Colon (tissue), 2 donors: Measurements from ENCODE around the gene ZFR.
"Not testable (repeated sequence)": the region's sequence is repeated elsewhere in the genome, so short reads cannot be mapped to it uniquely, and the experiment has no call there.

Experiments
- FAIRE-seq: peaks from 2 replicates; lab custom pipeline; 2012; peaks lifted over from hg19 to GRCh38; lab: Jason Lieb, UNC
- donor health status: control.
- donor health status: control.

Gene ZFR

GRCh38 chr5:32444431-32445286 lies at the start of gene ZFR:
Gene ZFR (minus strand): TSS chr5:32444740. CDS start chr5:32444658, 82 bp downstream.
- no peak for FAIRE-seq

GRCh38 chr5:32490972-32491557 lies 46.5 kb upstream of the ZFR start:
- no peak for FAIRE-seq

GRCh38 chr5:32489791-32490562 lies 45.4 kb upstream of the ZFR start:
- FAIRE-seq = no peak

GRCh38 chr5:32487424-32487823 lies 42.9 kb upstream of the ZFR start:
- no peak for FAIRE-seq

- FAIRE-seq = no peak
These were observed 42.5 kb upstream of the ZFR start for GRCh38 chr5:32487008-32487407.

GRCh38 chr5:32482193-32482592 lies 37.7 kb upstream of the ZFR start:
- FAIRE-seq = no peak

- no peak for FAIRE-seq
These were observed 34.6 kb upstream of the ZFR start for GRCh38 chr5:32479096-32479495.

GRCh38 chr5:32476891-32477290 lies 32.4 kb upstream of the ZFR start:
- FAIRE-seq = no peak

GRCh38 chr5:32475334-32476097 lies 31.0 kb upstream of the ZFR start:
- FAIRE-seq = no peak

GRCh38 chr5:32474209-32474854 lies 29.8 kb upstream of the ZFR start:
- no peak for FAIRE-seq

GRCh38 chr5:32473072-32473471 lies 28.5 kb upstream of the ZFR start:
- FAIRE-seq = no peak

- no peak for FAIRE-seq
These were observed 27.2 kb upstream of the ZFR start for GRCh38 chr5:32471784-32472183.

- FAIRE-seq = no peak
These were observed 20.5 kb upstream of the ZFR start for GRCh38 chr5:32465076-32465475.

- FAIRE-seq = no peak
These were observed 18.1 kb upstream of the ZFR start for GRCh38 chr5:32462618-32463017.

GRCh38 chr5:32461441-32462120 lies 17.0 kb upstream of the ZFR start:
- no peak for FAIRE-seq

- no peak for FAIRE-seq
These were observed 16.2 kb upstream of the ZFR start for GRCh38 chr5:32460702-32461101.

- FAIRE-seq = no peak
These were observed 14.4 kb upstream of the ZFR start for GRCh38 chr5:32458880-32459495.

GRCh38 chr5:32455311-32455710 lies 10.8 kb upstream of the ZFR start:
- no peak for FAIRE-seq

GRCh38 chr5:32454821-32455220 lies 10.3 kb upstream of the ZFR start:
- no peak for FAIRE-seq

- no peak for FAIRE-seq
These were observed 9.4 kb upstream of the ZFR start for GRCh38 chr5:32453916-32454315.

GRCh38 chr5:32452316-32452715 lies 7.8 kb upstream of the ZFR start:
- not testable (repeated sequence) for FAIRE-seq
